Mesendoderm (in vitro differentiated cells): ENCODE measurements around the gene YIPF2.

Experiments used
- DNase-seq: peaks from one replicate; pipeline ENCODE4 v3.0.0; 2013
- H2AK5ac ChIP-seq: 2 replicates; pipeline ENCODE4 v1.6.1; 2013; ENCODE audit warnings: low read length, inconsistent platforms
- H2BK120ac ChIP-seq: 2 replicates; pipeline ENCODE4 v1.6.1; 2013; ENCODE audit warnings: low read depth, mild to moderate bottlenecking, low read length, moderate library complexity, mixed read lengths
- H2BK15ac ChIP-seq: replicated peaks from 2 replicates; pipeline ENCODE4 v1.6.1; 2013; ENCODE audit warnings: low read depth, mild to moderate bottlenecking, moderate library complexity
- H2BK5ac ChIP-seq: 2 replicates; pipeline ENCODE4 v1.6.1; 2013; ENCODE audit warnings: low read length, inconsistent platforms
- H3K18ac ChIP-seq: 2 replicates; pipeline ENCODE4 v1.6.1; 2013; ENCODE audit warnings: mild to moderate bottlenecking, low read length, mixed read lengths
- H3K23ac ChIP-seq: one replicate; pipeline ENCODE4 v1.6.1; 2013; ENCODE audit warnings: low read length
- H3K27ac ChIP-seq: 2 replicates; pipeline ENCODE4 v1.5.1; 2013; ENCODE audit warnings: low read depth, mild to moderate bottlenecking, inconsistent platforms, low read length, moderate library complexity
- H3K27me3 ChIP-seq: 2 replicates; pipeline ENCODE4 v1.6.1; 2013; ENCODE audit warnings: low read length, control low read depth, mild to moderate bottlenecking, inconsistent platforms; ENCODE audit not compliant: insufficient read depth, poor library complexity
- H3K36me3 ChIP-seq: 2 replicates; pipeline ENCODE4 v1.6.1; 2013; ENCODE audit warnings: low read length, inconsistent platforms; ENCODE audit not compliant: control insufficient read depth, insufficient read depth
- H3K4ac ChIP-seq: one replicate; pipeline ENCODE4 v1.6.1; 2013; ENCODE audit warnings: low read depth, mild to moderate bottlenecking, low read length, moderate library complexity
- H3K4me1 ChIP-seq: 2 replicates; pipeline ENCODE4 v1.6.1; 2013; ENCODE audit warnings: low read depth, low read length, inconsistent platforms; ENCODE audit not compliant: control insufficient read depth
- H3K4me2 ChIP-seq: 2 replicates; pipeline ENCODE4 v1.6.1; 2013; ENCODE audit warnings: low read length
- H3K4me3 ChIP-seq: 2 replicates; pipeline ENCODE4 v1.5.1; 2013; ENCODE audit warnings: mild to moderate bottlenecking, low read length
- H3K56ac ChIP-seq: one replicate; pipeline ENCODE4 v1.6.1; 2013; ENCODE audit warnings: low read length
- H3K79me1 ChIP-seq: 2 replicates; pipeline ENCODE4 v1.6.1; 2013; ENCODE audit warnings: low read length, inconsistent platforms
- H3K79me2 ChIP-seq: 2 replicates; pipeline ENCODE4 v1.6.1; 2013; ENCODE audit warnings: mild to moderate bottlenecking, low read length; ENCODE audit not compliant: control insufficient read depth, insufficient read depth
- H3K9ac ChIP-seq: 2 replicates; pipeline ENCODE4 v1.6.1; 2013; ENCODE audit warnings: low read length, inconsistent platforms
- H4K5ac ChIP-seq: one replicate; pipeline ENCODE4 v1.6.1; 2013; ENCODE audit warnings: low read length
- H4K8ac ChIP-seq: one replicate; pipeline ENCODE4 v1.6.1; 2013; ENCODE audit warnings: low read depth, mild to moderate bottlenecking, control low read depth, low read length, moderate library complexity
- WGBS: extraction: QIAGEN DNeasy Blood & Tissue Kit; methylation state at CpG from one replicate; pipeline ENCODE4 v1.1.7; 2013; ENCODE audit warnings: low lambda C conversion rate, missing lambda C conversion rate; ENCODE audit not compliant: insufficient coverage; ENCODE audit errors: extremely low coverage; 5-methylcytosine and 5-hydroxymethylcytosine counted together

The YIPF2 gene

DNA sequence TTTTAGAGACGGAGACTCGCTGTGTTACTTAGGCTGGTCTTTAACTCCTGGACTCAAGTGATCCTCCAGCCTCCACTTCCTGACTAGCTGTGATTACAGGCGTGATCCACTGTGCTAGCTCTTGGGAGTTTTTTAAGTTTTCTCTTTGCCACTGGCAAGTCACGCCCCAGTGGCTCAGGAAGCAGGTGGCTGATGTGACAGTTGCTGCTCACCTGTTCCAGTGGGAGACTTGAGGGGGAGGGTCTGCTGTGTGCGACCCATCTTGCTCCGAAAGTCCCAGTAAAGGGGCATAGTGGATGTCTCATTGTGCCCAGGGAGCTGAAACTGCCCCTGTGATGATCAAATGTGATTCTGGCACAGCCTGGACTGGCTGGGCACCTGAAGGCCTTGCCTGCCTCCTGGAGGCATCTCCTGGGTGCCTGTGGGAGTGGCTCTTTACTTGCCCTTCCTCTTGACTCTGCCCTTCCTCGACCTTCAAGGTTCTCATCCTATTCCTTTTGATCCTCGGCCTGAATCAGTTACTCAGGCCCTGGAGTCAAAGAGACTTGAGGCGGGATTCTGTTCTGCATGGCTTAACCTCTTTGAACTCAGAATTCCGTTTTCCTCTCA is 40.2 kb upstream of the YIPF2 start:
- H2AK5ac ChIP-seq, result no peak overlapping the region
- no CpG with 5 or more reads among the region's 10 CpGs for WGBS
- no peak overlapping the region for H3K27ac ChIP-seq
- H3K79me1 ChIP-seq, result peaks cover 15% of the 10 kb centered on the region
- H3K56ac ChIP-seq, result no peak overlapping the region
- H3K27me3 ChIP-seq, result no peaks in the 10 kb centered on the region
- peaks cover 83% of the 10 kb centered on the region for H3K79me2 ChIP-seq
- no peak overlapping the region for H3K4ac ChIP-seq
- peak overlapping the region; percentile 72 for H3K23ac ChIP-seq
- H3K9ac ChIP-seq, result no peak overlapping the region
- no peak overlapping the region for H4K8ac ChIP-seq
- H3K4me2 ChIP-seq, result no peak overlapping the region
- no peak for DNase-seq
- no peak overlapping the region for H3K4me3 ChIP-seq
- H3K4me1 ChIP-seq, result no peaks in the 10 kb centered on the region
- H2BK120ac ChIP-seq, result no peak overlapping the region
- no peak overlapping the region for H4K5ac ChIP-seq
- no peak overlapping the region for H2BK15ac ChIP-seq
- H2BK5ac ChIP-seq, result no peak overlapping the region
- no peaks in the 10 kb centered on the region for H3K36me3 ChIP-seq
- H3K18ac ChIP-seq, result no peak overlapping the region

DNA sequence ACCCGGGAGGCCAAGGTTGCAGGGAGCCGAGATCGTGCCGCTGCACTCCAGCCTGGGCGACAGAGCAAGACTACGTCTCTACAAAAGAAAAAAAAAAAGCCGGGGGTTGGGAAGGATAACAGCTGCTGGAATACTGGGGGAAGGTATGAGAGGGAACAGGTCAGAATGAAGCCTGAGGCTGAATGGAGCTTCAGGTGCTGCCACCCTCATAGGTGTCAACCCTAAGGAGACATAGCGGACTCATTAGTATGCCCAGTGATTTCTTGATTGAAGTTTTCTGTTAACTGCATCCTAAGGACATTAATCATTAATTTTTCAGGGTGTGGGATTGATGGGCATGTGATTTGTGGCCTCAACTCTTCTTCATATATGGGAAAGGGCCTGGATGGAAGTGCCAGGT is 38.4 kb upstream of the YIPF2 start:
- no peak overlapping the region for H4K5ac ChIP-seq
- H3K9ac ChIP-seq, result no peak overlapping the region
- H3K56ac ChIP-seq, result no peak overlapping the region
- H3K79me2 ChIP-seq, result peaks cover 87% of the 10 kb centered on the region
- H3K4me1 ChIP-seq, result no peaks in the 10 kb centered on the region
- H3K27ac ChIP-seq, result no peak overlapping the region
- no peaks in the 10 kb centered on the region for H3K36me3 ChIP-seq
- no peak overlapping the region for H4K8ac ChIP-seq
- no CpG with 5 or more reads among the region's 8 CpGs for WGBS
- no peak for DNase-seq
- H3K4me3 ChIP-seq, result no peak overlapping the region
- no peak overlapping the region for H2AK5ac ChIP-seq
- H3K27me3 ChIP-seq, result no peaks in the 10 kb centered on the region
- no peak overlapping the region for H2BK15ac ChIP-seq
- no peak overlapping the region for H2BK120ac ChIP-seq
- no peak overlapping the region for H2BK5ac ChIP-seq
- no peak overlapping the region for H3K4ac ChIP-seq
- H3K18ac ChIP-seq, result no peak overlapping the region
- H3K23ac ChIP-seq, result no peak overlapping the region
- no peak overlapping the region for H3K4me2 ChIP-seq
- H3K79me1 ChIP-seq, result peaks cover 13% of the 10 kb centered on the region

DNA sequence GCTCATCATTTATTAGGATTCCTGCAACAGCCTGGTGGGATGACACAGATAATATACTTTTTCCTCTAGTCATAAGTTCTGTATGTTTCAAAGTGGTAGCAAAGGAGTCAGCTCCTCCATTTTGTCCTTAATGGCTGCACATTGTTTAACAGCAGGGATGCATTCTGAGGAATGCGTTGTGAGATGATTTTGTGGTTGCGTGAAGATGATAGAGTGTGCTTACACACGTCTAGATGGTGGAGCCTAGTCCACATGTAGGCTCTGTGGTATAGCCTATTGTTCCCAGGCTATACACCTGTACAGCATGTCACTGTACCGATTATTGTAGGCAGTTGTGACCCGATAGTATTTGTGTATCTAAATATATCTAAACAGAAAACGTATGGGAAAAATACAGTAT is 37.0 kb upstream of the YIPF2 start:
- WGBS, result no CpG with 5 or more reads among the region's 6 CpGs
- no peaks in the 10 kb centered on the region for H3K4me1 ChIP-seq
- no peak overlapping the region for H2BK5ac ChIP-seq
- H3K79me2 ChIP-seq, result peaks cover 79% of the 10 kb centered on the region
- no peak overlapping the region for H2AK5ac ChIP-seq
- no peak overlapping the region for H3K4me3 ChIP-seq
- H3K23ac ChIP-seq, result no peak overlapping the region
- H2BK120ac ChIP-seq, result no peak overlapping the region
- no peak overlapping the region for H3K4ac ChIP-seq
- DNase-seq, result no peak
- no peaks in the 10 kb centered on the region for H3K27me3 ChIP-seq
- no peak overlapping the region for H2BK15ac ChIP-seq
- H3K9ac ChIP-seq, result no peak overlapping the region
- peaks cover 11% of the 10 kb centered on the region for H3K79me1 ChIP-seq
- no peaks in the 10 kb centered on the region for H3K36me3 ChIP-seq
- no peak overlapping the region for H4K8ac ChIP-seq
- H4K5ac ChIP-seq, result no peak overlapping the region
- H3K4me2 ChIP-seq, result no peak overlapping the region
- no peak overlapping the region for H3K18ac ChIP-seq
- no peak overlapping the region for H3K56ac ChIP-seq
- H3K27ac ChIP-seq, result no peak overlapping the region

DNA sequence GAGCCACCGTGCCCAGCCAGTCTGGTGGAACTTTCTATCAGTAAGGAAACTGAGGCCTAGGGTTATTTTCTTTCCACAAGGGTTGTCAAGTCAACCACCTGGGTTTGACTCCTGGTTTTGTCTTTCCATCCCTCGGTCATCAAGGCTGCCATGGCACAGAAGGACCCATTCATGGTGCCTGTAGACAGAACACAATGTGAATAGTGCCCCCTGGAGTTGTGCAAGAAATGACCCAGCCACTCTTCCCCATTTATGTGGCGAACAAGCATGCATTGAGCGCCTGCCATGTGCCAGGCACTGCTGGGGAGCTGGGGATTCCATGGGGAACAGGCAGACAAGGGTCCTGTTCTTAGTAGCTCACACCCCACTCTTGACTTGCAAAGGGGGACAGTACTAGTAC is 36.5 kb upstream of the YIPF2 start:
- Histone ChIP-seq H2BK15ac (no peak overlapping the region), H3K36me3 (no peaks in the 10 kb centered on the region), H3K9ac (no peak overlapping the region), H2BK120ac (no peak overlapping the region), H2BK5ac (no peak overlapping the region), H3K79me1 (peaks cover 11% of the 10 kb centered on the region), H3K4me2 (no peak overlapping the region), H3K56ac (no peak overlapping the region), H4K8ac (no peak overlapping the region), H3K18ac (no peak overlapping the region), H3K27me3 (no peaks in the 10 kb centered on the region), H3K79me2 (peaks cover 74% of the 10 kb centered on the region), H3K4me3 (no peak overlapping the region), H3K23ac (no peak overlapping the region), H2AK5ac (no peak overlapping the region), H3K4me1 (no peaks in the 10 kb centered on the region), H3K4ac (no peak overlapping the region), H4K5ac (no peak overlapping the region), H3K27ac (no peak overlapping the region)
- WGBS, result no CpG with 5 or more reads among the region's 4 CpGs
- DNase-seq, result no peak

DNA sequence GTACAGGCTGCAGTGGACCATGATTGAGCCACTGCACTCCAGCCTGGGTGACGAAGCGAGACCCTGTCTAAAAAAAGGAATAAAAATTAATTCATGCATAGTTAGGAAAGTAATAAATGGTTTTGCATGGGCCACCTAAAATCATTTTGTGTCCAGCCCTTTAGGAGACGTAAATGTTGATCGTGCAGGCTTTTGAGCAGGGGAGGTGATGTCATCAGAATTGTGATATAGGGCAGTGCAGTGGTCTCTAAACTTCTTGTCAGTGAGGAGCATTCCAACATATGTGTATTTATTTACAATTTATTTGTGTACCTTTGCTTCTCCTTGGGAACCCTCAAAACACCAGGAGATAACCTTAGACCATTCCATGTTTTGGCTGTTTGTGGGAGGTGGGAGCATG is 35.4 kb upstream of the YIPF2 start:
- peaks cover 66% of the 10 kb centered on the region for H3K79me2 ChIP-seq
- no peaks in the 10 kb centered on the region for H3K4me1 ChIP-seq
- no peaks in the 10 kb centered on the region for H3K36me3 ChIP-seq
- no peak overlapping the region for H3K23ac ChIP-seq
- peaks cover 9% of the 10 kb centered on the region for H3K79me1 ChIP-seq
- no peak overlapping the region for H3K9ac ChIP-seq
- H3K4me3 ChIP-seq, result no peak overlapping the region
- H3K27me3 ChIP-seq, result no peaks in the 10 kb centered on the region
- no peak overlapping the region for H4K8ac ChIP-seq
- no peak overlapping the region for H3K18ac ChIP-seq
- no peak overlapping the region for H2BK15ac ChIP-seq
- H3K56ac ChIP-seq, result no peak overlapping the region
- H3K4ac ChIP-seq, result no peak overlapping the region
- H3K4me2 ChIP-seq, result no peak overlapping the region
- H3K27ac ChIP-seq, result no peak overlapping the region
- no peak overlapping the region for H2BK5ac ChIP-seq
- H2AK5ac ChIP-seq, result no peak overlapping the region
- no peak overlapping the region for H2BK120ac ChIP-seq
- no peak overlapping the region for H4K5ac ChIP-seq
- no peak for DNase-seq
- WGBS, result no CpG with 5 or more reads among the region's 4 CpGs

DNA sequence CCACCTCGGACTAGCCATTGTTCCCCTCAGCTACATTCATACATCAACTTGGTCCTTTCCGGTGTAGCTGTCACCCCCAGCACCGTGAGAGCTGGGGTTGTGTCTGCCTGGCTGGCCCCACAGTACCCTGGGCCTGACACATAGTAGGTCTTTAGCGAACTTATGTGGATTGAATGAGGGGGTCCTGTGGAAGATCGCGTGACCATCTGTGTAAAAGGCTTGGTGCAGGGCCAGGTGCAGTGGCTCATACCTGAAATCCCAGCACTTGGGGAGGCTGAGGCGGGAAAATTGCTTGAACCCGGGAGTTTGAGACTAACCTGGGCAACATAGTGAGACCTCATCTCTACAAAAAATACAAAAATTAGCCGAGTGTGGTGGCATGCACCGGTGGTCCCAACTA is 34.4 kb upstream of the YIPF2 start:
- peaks cover 57% of the 10 kb centered on the region for H3K79me2 ChIP-seq
- H3K4me3 ChIP-seq, result no peak overlapping the region
- H3K79me1 ChIP-seq, result peaks cover 6% of the 10 kb centered on the region
- H2BK120ac ChIP-seq, result no peak overlapping the region
- no peak overlapping the region for H3K27ac ChIP-seq
- H4K5ac ChIP-seq, result no peak overlapping the region
- H3K36me3 ChIP-seq, result no peaks in the 10 kb centered on the region
- H3K4me2 ChIP-seq, result no peak overlapping the region
- no peak for DNase-seq
- H3K56ac ChIP-seq, result peak overlapping the region; percentile 49
- H2BK5ac ChIP-seq, result no peak overlapping the region
- no peaks in the 10 kb centered on the region for H3K4me1 ChIP-seq
- no peak overlapping the region for H3K23ac ChIP-seq
- H2AK5ac ChIP-seq, result no peak overlapping the region
- no peaks in the 10 kb centered on the region for H3K27me3 ChIP-seq
- no peak overlapping the region for H4K8ac ChIP-seq
- no peak overlapping the region for H3K4ac ChIP-seq
- no CpG with 5 or more reads among the region's 10 CpGs for WGBS
- peak overlapping the region; percentile 32 for H3K9ac ChIP-seq
- no peak overlapping the region for H2BK15ac ChIP-seq
- H3K18ac ChIP-seq, result no peak overlapping the region
